DND-41 (cell line): ENCODE measurements around the gene PTPRN2.

Source experiments
- EZH2 ChIP-seq: IDR thresholded peaks from 3 replicates; pipeline ENCODE4 v1.6.1; 2012; ENCODE audit warnings: borderline replicate concordance, low read depth, mild to moderate bottlenecking, moderate library complexity, low read length, inconsistent platforms; ENCODE audit not compliant: severe bottlenecking
- TF ChIP-seq, protein P1 (sequence below): IDR thresholded peaks from 2 replicates; pipeline ENCODE4 v1.5.1; 2012; ENCODE audit warnings: borderline replicate concordance, low read length, moderate library complexity, mild to moderate bottlenecking; ENCODE audit not compliant: poor library complexity, severe bottlenecking; ENCODE audit errors: extremely low read depth

DNA sequence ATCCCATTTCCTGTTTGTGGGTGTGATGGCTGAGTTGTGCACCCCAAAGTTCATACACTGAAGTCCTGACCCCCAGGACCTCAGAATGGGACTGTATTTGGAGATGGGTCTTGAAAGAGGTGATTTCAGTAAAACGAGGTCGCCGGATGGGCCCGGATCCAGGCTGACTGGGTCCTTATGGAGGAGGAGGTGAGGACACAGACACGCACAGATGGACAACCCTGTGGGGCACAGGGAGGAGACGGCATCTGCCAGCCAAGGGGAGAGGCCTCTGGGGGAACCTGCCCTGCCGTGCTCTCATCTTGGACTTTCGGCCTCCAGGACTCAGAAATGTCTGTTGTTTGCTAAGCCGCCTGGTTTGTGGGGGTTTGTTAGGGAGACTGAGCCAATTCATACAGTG lies 61.1 kb downstream of the PTPRN2 start:
- TF ChIP-seq, protein P1, sequence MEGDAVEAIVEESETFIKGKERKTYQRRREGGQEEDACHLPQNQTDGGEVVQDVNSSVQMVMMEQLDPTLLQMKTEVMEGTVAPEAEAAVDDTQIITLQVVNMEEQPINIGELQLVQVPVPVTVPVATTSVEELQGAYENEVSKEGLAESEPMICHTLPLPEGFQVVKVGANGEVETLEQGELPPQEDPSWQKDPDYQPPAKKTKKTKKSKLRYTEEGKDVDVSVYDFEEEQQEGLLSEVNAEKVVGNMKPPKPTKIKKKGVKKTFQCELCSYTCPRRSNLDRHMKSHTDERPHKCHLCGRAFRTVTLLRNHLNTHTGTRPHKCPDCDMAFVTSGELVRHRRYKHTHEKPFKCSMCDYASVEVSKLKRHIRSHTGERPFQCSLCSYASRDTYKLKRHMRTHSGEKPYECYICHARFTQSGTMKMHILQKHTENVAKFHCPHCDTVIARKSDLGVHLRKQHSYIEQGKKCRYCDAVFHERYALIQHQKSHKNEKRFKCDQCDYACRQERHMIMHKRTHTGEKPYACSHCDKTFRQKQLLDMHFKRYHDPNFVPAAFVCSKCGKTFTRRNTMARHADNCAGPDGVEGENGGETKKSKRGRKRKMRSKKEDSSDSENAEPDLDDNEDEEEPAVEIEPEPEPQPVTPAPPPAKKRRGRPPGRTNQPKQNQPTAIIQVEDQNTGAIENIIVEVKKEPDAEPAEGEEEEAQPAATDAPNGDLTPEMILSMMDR = no peak
- TF ChIP-seq EZH2 = no peak
